HepG2 (cell line): ENCODE measurements around the gene P4HB. TPM values are rescaled to one million over a fixed set of nuclear protein-coding genes. Genes with fewer than 3 reads are reported as not detected.

Source experiments
- AGO2 ChIP-seq: fragments of 200-400 bp; formaldehyde crosslinking; optimal IDR thresholded peaks from 2 replicates; pipeline ENCODE3; 2017; ENCODE audit warnings: mild to moderate bottlenecking, low read depth, low read length, moderate library complexity
- BCL3 ChIP-seq: sonication (generic); formaldehyde crosslinking; IDR thresholded peaks from 2 replicates; pipeline ENCODE4 v1.5.1; 2020; ENCODE audit warnings: mild to moderate bottlenecking, missing genetic modification reagents, moderate library complexity
- BORCS8-MEF2B ChIP-seq: sonication (generic); formaldehyde crosslinking; IDR thresholded peaks from 2 replicates; pipeline ENCODE4 v1.8.0; 2022; ENCODE audit warnings: mild to moderate bottlenecking, missing genetic modification reagents
- E2F5 ChIP-seq: sonication (generic); formaldehyde crosslinking; conservative IDR thresholded peaks from 2 replicates; pipeline ENCODE4 v1.4.0; 2020; ENCODE audit warnings: missing genetic modification reagents
- ELF1 ChIP-seq: sonication (generic); formaldehyde crosslinking; IDR thresholded peaks from 2 replicates; pipeline ENCODE4 v1.4.0; 2020; ENCODE audit warnings: missing genetic modification reagents
- HOXA5 ChIP-seq: sonication (generic); formaldehyde crosslinking; IDR thresholded peaks from 2 replicates; pipeline ENCODE4 v1.4.0; 2020; ENCODE audit warnings: missing genetic modification reagents
- HOXA9 ChIP-seq: sonication (generic); formaldehyde crosslinking; IDR thresholded peaks from 2 replicates; pipeline ENCODE4 v1.8.1; 2022; ENCODE audit warnings: missing genetic modification reagents, mild to moderate bottlenecking, moderate library complexity, borderline replicate concordance
- MIER3 ChIP-seq: IDR thresholded peaks from 2 replicates; pipeline ENCODE4 v1.6.1; 2016; ENCODE audit warnings: missing compliant biosample characterization, borderline replicate concordance
- RAD21 ChIP-seq: fragments of 450-650 bp; formaldehyde crosslinking; IDR thresholded peaks from 2 replicates; pipeline ENCODE4 v1.5.0; 2020; ENCODE audit warnings: mild to moderate bottlenecking
- REST ChIP-seq, 2 experiments: IDR thresholded peaks; 2 replicates each; pipeline ENCODE4 v1.6.1; 2011 to 2012; ENCODE audit warnings: low read length in 2 of 2, borderline replicate concordance in 1 of 2, low read depth in 1 of 2, mild to moderate bottlenecking in 1 of 2, moderate library complexity in 1 of 2
- RXRA ChIP-seq: sonication (generic); formaldehyde crosslinking; IDR thresholded peaks from 2 replicates; pipeline ENCODE4 v1.5.1; 2020; ENCODE audit warnings: missing genetic modification reagents
- SOX13 ChIP-seq, 3 experiments: fragments of 450-650 bp in 1 of 3; sonication (generic) in 1 of 3; formaldehyde crosslinking in 1 of 3; IDR thresholded peaks in 2 of 3; conservative IDR thresholded peaks in 1 of 3; 2 replicates each; pipeline versions ENCODE4 v1.5.0 to v1.6.1; 2016 to 2020; ENCODE audit warnings: antibody characterized with exemption in 1 of 3, mild to moderate bottlenecking in 1 of 3, missing compliant biosample characterization in 1 of 3, missing genetic modification reagents in 1 of 3, moderate library complexity in 1 of 3
- TBX2 ChIP-seq: sonication (generic); formaldehyde crosslinking; IDR thresholded peaks from 2 replicates; pipeline ENCODE4 v1.5.0; 2020; ENCODE audit warnings: missing genetic modification reagents, mild to moderate bottlenecking, borderline replicate concordance
- U2AF2 ChIP-seq: fragments of 200-400 bp; formaldehyde crosslinking; IDR thresholded peaks from 2 replicates; pipeline ENCODE4 v1.6.1; 2017; ENCODE audit warnings: low read depth, mild to moderate bottlenecking, low read length
- ZFP41 ChIP-seq: sonication (generic); formaldehyde crosslinking; IDR thresholded peaks from 2 replicates; pipeline ENCODE4 v1.4.0; 2020; ENCODE audit warnings: mild to moderate bottlenecking, missing genetic modification reagents, borderline replicate concordance
- ZNF687 ChIP-seq: sonication (generic); formaldehyde crosslinking; IDR thresholded peaks from 2 replicates; pipeline ENCODE4 v1.5.1; 2020; ENCODE audit warnings: mild to moderate bottlenecking, missing genetic modification reagents, moderate library complexity
- ZNF850 ChIP-seq: sonication (generic); formaldehyde crosslinking; conservative IDR thresholded peaks from 2 replicates; pipeline ENCODE4 v1.9.0; 2021; ENCODE audit warnings: mild to moderate bottlenecking, missing genetic modification reagents
- ZNF883 ChIP-seq: sonication (generic); formaldehyde crosslinking; IDR thresholded peaks from 2 replicates; pipeline ENCODE4 v1.5.1; 2020; ENCODE audit warnings: mild to moderate bottlenecking, missing genetic modification reagents; ENCODE audit errors: not compliant biosample characterization
- polyA plus RNA-seq, 8 experiments: library from polyadenylated mRNA; depleted of rRNA in 3 of 8; stranded (reverse) in 7 of 8; unstranded in 1 of 8; fragments of >200 nt; fragmentation: Illumina TruSeq in 4 of 8; extraction: Trizol in 4 of 8; gene quantifications; 2 replicates each; pipeline versions ENCODE4 v1.2.1 to v1.2.3, GENCODE V29; 2011 to 2016; ENCODE audit warnings: low read depth in 4 of 8, missing spikeins in 1 of 8, mixed read lengths in 1 of 8; ENCODE audit not compliant: insufficient read depth in 1 of 8
- total RNA-seq, 5 experiments: library from RNA; depleted of rRNA; stranded (reverse); fragments of >200 nt; fragmentation: Illumina TruSeq; extraction: Trizol; gene quantifications; 2 replicates each; pipeline ENCODE4 v1.2.3, GENCODE V29; 2016; ENCODE audit warnings: low read depth in 1 of 5

Gene P4HB
- total and polyA plus RNA-seq, 2 of the 13 experiments (the other 11 are each of a cell fraction or from before 2014, with no cell fraction given), result 185 to 782 TPM

GRCh38 chr17:81865733-81866439 is 5.6 kb upstream of the P4HB start (continued):
- TF ChIP-seq ZNF687 (CRISPR knock-in tag) (peak; percentile 71), E2F5 (CRISPR knock-in tag) (no peak), ZNF883 (CRISPR knock-in tag) (no peak), REST (IDR thresholded peaks at IDR 0.05; ENCODE audit: borderline replicate concordance in 1 of 2, low read depth in 1 of 2, low read length in 2 of 2) (no peak), TBX2 (CRISPR knock-in tag) (peak; percentile 4; the same call in 1 of the 2 replicates), SOX13 (IDR thresholded peaks at IDR 0.05) (0 out of 2 replicates have a peak, but pooled peaks have one; percentile 26), SOX13 (CRISPR knock-in tag; conservative IDR thresholded peaks at IDR 0.05 in 1 of 2, IDR thresholded peaks at IDR 0.05 in 1 of 2) (0 out of 4 replicates have a peak, but pooled peaks of 1 of the 2 experiments have one; percentile 28), RAD21 (0 out of 2 replicates have a peak, but pooled peaks have one; percentile 11), BCL3 (no peak), AGO2 (peak; percentile 94), RXRA (CRISPR knock-in tag) (0 out of 2 replicates have a peak, but pooled peaks have one; percentile 18), BORCS8-MEF2B (CRISPR knock-in tag) (no peak), ZFP41 (CRISPR knock-in tag) (no peak), HOXA5 (no peak), MIER3 (CRISPR knock-in tag) (no peak), U2AF2 (0 out of 2 replicates have a peak, but pooled peaks have one; percentile 33), ZNF850 (CRISPR knock-in tag) (no peak), ELF1 (CRISPR knock-in tag) (no peak), HOXA9 (CRISPR knock-in tag) (no peak)
